ENCODE data around the gene ZFHX3. TPM values are rescaled to one million over a fixed set of nuclear protein-coding genes. Genes with fewer than 3 reads are reported as not detected.

ZFHX3 gene
- total and polyA plus RNA-seq, 2 donors (not counting 1 experiment from before 2014, with no cell fraction given), result 0.54 to 6.6 TPM

- peaks cover 36% of the 10 kb centered on the region for H3K4me1 Mint-ChIP-seq
- peak overlapping the region in 3 of 5 experiments; percentile 1 to 44 (median 22) for H3K4me3 ChIP-seq (ENCODE audit: control extremely low read depth in 1 of 5, extremely low read depth in 1 of 5, insufficient read depth in 1 of 5, low read depth in 2 of 5, low read length in 4 of 5)
- peak overlapping the region; percentile 73 for H3K4me2 ChIP-seq (replicated peaks; ENCODE audit: low read depth, low read length, poor library complexity, severe bottlenecking)
- POLR2A ChIA-PET, result no interaction called here
- intact Hi-C loops (cut with micrococcal nuclease), result no loop called here
- H4K20me1 ChIP-seq (ENCODE audit: control insufficient read depth, insufficient read depth, low read length, poor library complexity, severe bottlenecking), result no peaks in the 10 kb centered on the region
- whole genome bisulfite sequencing (ENCODE audit: insufficient coverage), result 7% methylated on average over 4 of the region's 19 CpGs
- H3K4me3 Mint-ChIP-seq, result peak overlapping the region; percentile 69
- peak overlapping the region; percentile 66 for H2AFZ ChIP-seq (ENCODE audit: insufficient read depth, low read depth, low read length, poor library complexity, severe bottlenecking)
- H3K27me3 Mint-ChIP-seq, result peaks cover 27% of the 10 kb centered on the region
- H3K36me3 ChIP-seq (replicated peaks in 1 of 2; ENCODE audit: control extremely low read depth in 1 of 2, control insufficient read depth in 1 of 2, extremely low read depth in 1 of 2, insufficient read depth in 2 of 2, low read length in 1 of 2), result no peaks in the 10 kb centered on the region
- peak overlapping the region; percentile 60 for H3K27ac Mint-ChIP-seq
- H3K27ac ChIP-seq (ENCODE audit: low read length in 2 of 2), result peak overlapping the region in 1 of 2 donors; percentile 30
- CTCF ChIA-PET, result interaction anchor here (0.6 kb wide), 1 partner anchor 132 kb away, joined by 3 read pairs; no protein-coding TSS in a partner anchor
- H3K79me2 ChIP-seq (ENCODE audit: control insufficient read depth, insufficient read depth, low read length), result no peaks in the 10 kb centered on the region
- TF ChIP-seq CTCF (IDR thresholded peaks at IDR 0.05), result no peak
- TF ChIP-seq EZH2 (IDR thresholded peaks at IDR 0.05; ENCODE audit: borderline replicate concordance, insufficient read depth, low read depth, low read length, poor library complexity, severe bottlenecking), result no peak
- H3K4me1 ChIP-seq (ENCODE audit: control insufficient read depth in 2 of 2, insufficient read depth in 2 of 2, low read length in 2 of 2), result peaks cover 28 to 38% of the 10 kb centered on the region in 2 donors
- peak overlapping the region; percentile 56 for H3K9ac ChIP-seq (ENCODE audit: low read length)
- ATAC-seq (ENCODE audit: low read depth) (peak; percentile 74), DNase-seq (peak; percentile 63)
- peaks cover 0 to 12% (median 2%) of the 10 kb centered on the region in 4 experiments for H3K27me3 ChIP-seq (replicated peaks in 1 of 4; ENCODE audit: control extremely low read depth in 1 of 4, control insufficient read depth in 3 of 4, insufficient read depth in 4 of 4, low read length in 3 of 4)
- H3K9me3 Mint-ChIP-seq (ENCODE audit: insufficient read depth), result no peaks in the 10 kb centered on the region
- no peaks in the 10 kb centered on the region for H3K9me3 ChIP-seq (ENCODE audit: control extremely low read depth in 1 of 3, control insufficient read depth in 2 of 3, insufficient read depth in 1 of 3, low read length in 2 of 3)
Observed at GRCh38 chr16:73036074-73036826, 11.7 kb downstream of the ZFHX3 start.

GRCh38 chr16:73034374-73034773 is 13.6 kb downstream of the ZFHX3 start:
- peaks cover 2% of the 10 kb centered on the region for H3K79me2 ChIP-seq (ENCODE audit: control insufficient read depth, insufficient read depth, low read length)
- intact Hi-C loops (cut with micrococcal nuclease), result no loop called here
- peaks cover 36% of the 10 kb centered on the region for H3K4me1 Mint-ChIP-seq

More at GRCh38 chr16:73034374-73034773, 13.6 kb downstream of the ZFHX3 start:
- DNase-seq (no peak), ATAC-seq (ENCODE audit: low read depth) (no peak)
- Histone ChIP-seq H3K9me3 (ENCODE audit: control extremely low read depth in 1 of 3, control insufficient read depth in 2 of 3, insufficient read depth in 1 of 3, low read length in 2 of 3) (no peaks in the 10 kb centered on the region), H3K36me3 (replicated peaks in 1 of 2; ENCODE audit: control extremely low read depth in 1 of 2, control insufficient read depth in 1 of 2, extremely low read depth in 1 of 2, insufficient read depth in 2 of 2, low read length in 1 of 2) (no peaks in the 10 kb centered on the region), H3K9ac (ENCODE audit: low read length) (no peak overlapping the region), H3K4me2 (replicated peaks; ENCODE audit: low read depth, low read length, poor library complexity, severe bottlenecking) (no peak overlapping the region), H2AFZ (ENCODE audit: insufficient read depth, low read depth, low read length, poor library complexity, severe bottlenecking) (no peak overlapping the region), H3K27ac (ENCODE audit: low read length in 2 of 2) (no peak overlapping the region), H3K4me3 (ENCODE audit: control extremely low read depth in 1 of 5, extremely low read depth in 1 of 5, insufficient read depth in 1 of 5, low read depth in 2 of 5, low read length in 4 of 5) (no peak overlapping the region), H3K4me1 (ENCODE audit: control insufficient read depth in 2 of 2, insufficient read depth in 2 of 2, low read length in 2 of 2) (peaks cover 28 to 38% of the 10 kb centered on the region in 2 donors), H3K27me3 (replicated peaks in 1 of 4; ENCODE audit: control extremely low read depth in 1 of 4, control insufficient read depth in 3 of 4, insufficient read depth in 4 of 4, low read length in 3 of 4) (peaks cover 0 to 14% (median 3%) of the 10 kb centered on the region in 4 experiments), H4K20me1 (ENCODE audit: control insufficient read depth, insufficient read depth, low read length, poor library complexity, severe bottlenecking) (no peaks in the 10 kb centered on the region)
- H3K4me3 Mint-ChIP-seq, result no peak overlapping the region
- H3K27me3 Mint-ChIP-seq, result peaks cover 32% of the 10 kb centered on the region
- ChIA-PET CTCF (no interaction called here), POLR2A (no interaction called here)
- no CpG with 5 or more reads among the region's 4 CpGs for WGBS (ENCODE audit: insufficient coverage)
- TF ChIP-seq CTCF (IDR thresholded peaks at IDR 0.05) (no peak), EZH2 (IDR thresholded peaks at IDR 0.05; ENCODE audit: borderline replicate concordance, insufficient read depth, low read depth, low read length, poor library complexity, severe bottlenecking) (no peak)
- no peak overlapping the region for H3K27ac Mint-ChIP-seq
- H3K9me3 Mint-ChIP-seq (ENCODE audit: insufficient read depth), result no peaks in the 10 kb centered on the region

All from B cell (primary cell).